Progenitor cell of endocrine pancreas (in vitro differentiated cells): ENCODE measurements around the gene WASHC3. TPM values are rescaled to one million over a fixed set of nuclear protein-coding genes. Genes with fewer than 3 reads are reported as not detected.

ENCODE experiments used
- DNase-seq: peaks from one replicate; pipeline ENCODE4 v3.0.0; 2021; ENCODE audit warnings: low spot score; ENCODE audit not compliant: unreplicated experiment
- H3K27ac Mint-ChIP-seq: 2 replicates; pipeline ENCODE4 v1.8.0; 2021; ENCODE audit warnings: mild to moderate bottlenecking, moderate library complexity, mixed read lengths
- H3K27me3 Mint-ChIP-seq: 2 replicates; pipeline ENCODE4 v1.8.0; 2021; ENCODE audit warnings: mixed read lengths
- H3K36me3 Mint-ChIP-seq: 2 replicates; pipeline ENCODE4 v1.8.0; 2022; ENCODE audit warnings: mixed read lengths; ENCODE audit not compliant: insufficient read depth
- H3K4me1 Mint-ChIP-seq: 2 replicates; pipeline ENCODE4 v1.8.0; 2021; ENCODE audit warnings: low read depth, mixed read lengths
- H3K4me3 Mint-ChIP-seq: 2 replicates; pipeline ENCODE4 v1.8.0; 2021; ENCODE audit warnings: low read depth, mild to moderate bottlenecking, moderate library complexity, mixed read lengths
- H3K9me3 Mint-ChIP-seq: 2 replicates; pipeline ENCODE4 v1.8.0; 2021; ENCODE audit warnings: low read depth, mixed read lengths
- CTCF ChIP-seq: fragments of 200-600 bp; sonication (generic); IDR thresholded peaks from one replicate; pipeline ENCODE4 v1.5.0; 2021; ENCODE audit warnings: antibody characterized with exemption, mild to moderate bottlenecking; ENCODE audit not compliant: unreplicated experiment
- total RNA-seq: library from RNA; stranded (reverse); gene quantifications from 2 replicates; pipeline ENCODE4 v1.2.1, GENCODE V29; 2021

The WASHC3 gene
- total RNA-seq, 1 donor from 2014 or later = 16.8 TPM

- H3K27me3 Mint-ChIP-seq = peaks cover 5% of the 10 kb centered on the region
- no peak for TF ChIP-seq CTCF
- DNase-seq = no peak
- no peak overlapping the region for H3K4me3 Mint-ChIP-seq
- H3K9me3 Mint-ChIP-seq = no peaks in the 10 kb centered on the region
- H3K27ac Mint-ChIP-seq = no peak overlapping the region
- H3K4me1 Mint-ChIP-seq = no peaks in the 10 kb centered on the region
- no peaks in the 10 kb centered on the region for H3K36me3 Mint-ChIP-seq
These were observed 64.7 kb downstream of the WASHC3 start for GRCh38 chr12:101997102-101997501.

GRCh38 chr12:101995684-101996083, 66.1 kb downstream of the WASHC3 start:
- H3K27me3 Mint-ChIP-seq = peaks cover 5% of the 10 kb centered on the region
- H3K4me3 Mint-ChIP-seq = no peak overlapping the region
- no peak for DNase-seq
- no peaks in the 10 kb centered on the region for H3K9me3 Mint-ChIP-seq
- no peak overlapping the region for H3K27ac Mint-ChIP-seq
- no peaks in the 10 kb centered on the region for H3K4me1 Mint-ChIP-seq
- no peak for TF ChIP-seq CTCF
- H3K36me3 Mint-ChIP-seq = no peaks in the 10 kb centered on the region

- Mint-ChIP-seq H3K27ac (no peak overlapping the region), H3K4me1 (no peaks in the 10 kb centered on the region), H3K36me3 (no peaks in the 10 kb centered on the region), H3K27me3 (peaks cover 13% of the 10 kb centered on the region), H3K4me3 (no peak overlapping the region), H3K9me3 (no peaks in the 10 kb centered on the region)
- no peak for DNase-seq
- no peak for TF ChIP-seq CTCF
These were observed 69.7 kb downstream of the WASHC3 start for GRCh38 chr12:101992091-101992490.

GRCh38 chr12:101982307-101982706, 79.5 kb downstream of the WASHC3 start:
- Mint-ChIP-seq H3K27ac (no peak overlapping the region), H3K27me3 (peaks cover 13% of the 10 kb centered on the region), H3K4me3 (no peak overlapping the region), H3K4me1 (no peaks in the 10 kb centered on the region), H3K36me3 (no peaks in the 10 kb centered on the region), H3K9me3 (no peaks in the 10 kb centered on the region)
- TF ChIP-seq CTCF = no peak
- no peak for DNase-seq

- H3K27me3 Mint-ChIP-seq = peaks cover 12% of the 10 kb centered on the region
- H3K36me3 Mint-ChIP-seq = no peaks in the 10 kb centered on the region
- no peak for DNase-seq
- no peak overlapping the region for H3K27ac Mint-ChIP-seq
- no peaks in the 10 kb centered on the region for H3K4me1 Mint-ChIP-seq
- no peak overlapping the region for H3K4me3 Mint-ChIP-seq
- no peaks in the 10 kb centered on the region for H3K9me3 Mint-ChIP-seq
- TF ChIP-seq CTCF = no peak
These were observed 79.9 kb downstream of the WASHC3 start for GRCh38 chr12:101981868-101982267.
